ENCODE measurements around the gene LRFN2.

DNA sequence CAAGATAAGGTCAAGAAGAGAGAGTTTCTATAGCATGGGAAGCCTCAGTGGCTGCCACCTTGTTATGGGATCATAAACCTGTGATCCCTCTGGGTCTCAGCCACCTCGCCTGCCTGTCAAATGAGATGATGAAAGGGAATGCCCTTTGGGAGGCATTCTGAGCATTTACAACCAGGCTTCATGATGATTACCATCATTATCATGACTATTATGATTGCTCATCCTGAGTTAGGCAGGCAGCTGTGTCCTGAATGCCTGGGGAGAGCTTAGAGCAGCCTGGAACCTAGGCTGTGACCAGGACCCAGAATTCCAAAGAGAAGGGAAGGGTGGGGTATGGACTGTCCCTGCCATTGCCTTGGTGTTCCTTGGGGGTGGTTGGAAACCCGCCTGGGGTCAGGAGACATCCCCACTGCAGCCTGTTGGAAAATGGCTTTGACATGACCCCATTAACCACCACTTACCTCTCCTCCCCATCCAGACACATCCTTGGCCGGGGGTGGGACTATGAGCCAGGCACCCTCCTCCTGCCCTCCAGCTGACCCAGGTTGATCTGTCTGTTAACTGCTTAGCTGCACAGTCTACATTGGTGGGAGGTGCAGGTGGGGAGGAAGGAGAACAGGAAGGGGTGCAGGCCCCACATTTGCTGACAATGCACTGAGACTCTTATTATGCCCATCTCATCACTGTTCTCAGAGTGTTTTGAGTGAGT, 51.9 kb downstream of the LRFN2 start:
- TF ChIP-seq, protein P1, sequence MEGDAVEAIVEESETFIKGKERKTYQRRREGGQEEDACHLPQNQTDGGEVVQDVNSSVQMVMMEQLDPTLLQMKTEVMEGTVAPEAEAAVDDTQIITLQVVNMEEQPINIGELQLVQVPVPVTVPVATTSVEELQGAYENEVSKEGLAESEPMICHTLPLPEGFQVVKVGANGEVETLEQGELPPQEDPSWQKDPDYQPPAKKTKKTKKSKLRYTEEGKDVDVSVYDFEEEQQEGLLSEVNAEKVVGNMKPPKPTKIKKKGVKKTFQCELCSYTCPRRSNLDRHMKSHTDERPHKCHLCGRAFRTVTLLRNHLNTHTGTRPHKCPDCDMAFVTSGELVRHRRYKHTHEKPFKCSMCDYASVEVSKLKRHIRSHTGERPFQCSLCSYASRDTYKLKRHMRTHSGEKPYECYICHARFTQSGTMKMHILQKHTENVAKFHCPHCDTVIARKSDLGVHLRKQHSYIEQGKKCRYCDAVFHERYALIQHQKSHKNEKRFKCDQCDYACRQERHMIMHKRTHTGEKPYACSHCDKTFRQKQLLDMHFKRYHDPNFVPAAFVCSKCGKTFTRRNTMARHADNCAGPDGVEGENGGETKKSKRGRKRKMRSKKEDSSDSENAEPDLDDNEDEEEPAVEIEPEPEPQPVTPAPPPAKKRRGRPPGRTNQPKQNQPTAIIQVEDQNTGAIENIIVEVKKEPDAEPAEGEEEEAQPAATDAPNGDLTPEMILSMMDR (IDR thresholded peaks at IDR 0.05), result no peak
- TF ChIP-seq POLR2A (IDR thresholded peaks at IDR 0.05), result no peak
